ENCODE results near the gene POU3F2. TPM values are rescaled to one million over a fixed set of nuclear protein-coding genes. Genes with fewer than 3 reads are reported as not detected.

The POU3F2 gene
- total RNA-seq, 1 experiment from 2014 or later, result 0.07 TPM

GRCh38 chr6:98824162-98824901, 10.0 kb upstream of the POU3F2 start:
- Histone ChIP-seq H3K4me2 (ENCODE audit: low read length) (no peak overlapping the region), H3K27ac (ENCODE audit: low read length) (no peak overlapping the region), H4K20me1 (ENCODE audit: low read length) (no peaks in the 10 kb centered on the region), H3K9ac (ENCODE audit: low read length) (no peak overlapping the region), H3K9me2 (replicated peaks; ENCODE audit: low read length) (no peaks in the 10 kb centered on the region), H3K27me3 (ENCODE audit: low read length) (peaks cover 55% of the 10 kb centered on the region), H2AFZ (ENCODE audit: low read length) (no peak overlapping the region), H3K36me3 (ENCODE audit: low read depth, low read length) (no peaks in the 10 kb centered on the region), H3F3A (ENCODE audit: low read length, unreplicated experiment) (no peaks in the 10 kb centered on the region), H3K4me3 (ENCODE audit: low read length) (no peak overlapping the region), H3K9me3 (ENCODE audit: low read length) (no peaks in the 10 kb centered on the region), H3K4me1 (ENCODE audit: insufficient read depth, low read length) (no peaks in the 10 kb centered on the region), H3K79me2 (ENCODE audit: low read length) (no peaks in the 10 kb centered on the region)
- ChIA-PET CTCF (no interaction called here), POLR2A (ENCODE audit: unreplicated experiment) (no interaction called here)
- ATAC-seq (no peak), DNase-seq (no peak)
- intact Hi-C loops (cut with micrococcal nuclease), result no loop called here
- TF ChIP-seq EZH2phosphoT487 (IDR thresholded peaks at IDR 0.05; ENCODE audit: borderline replicate concordance, low read length), result no peak
- no peak for TF ChIP-seq EZH2 (IDR thresholded peaks at IDR 0.05; ENCODE audit: low read length, unreplicated experiment)
- TF ChIP-seq, protein P1, sequence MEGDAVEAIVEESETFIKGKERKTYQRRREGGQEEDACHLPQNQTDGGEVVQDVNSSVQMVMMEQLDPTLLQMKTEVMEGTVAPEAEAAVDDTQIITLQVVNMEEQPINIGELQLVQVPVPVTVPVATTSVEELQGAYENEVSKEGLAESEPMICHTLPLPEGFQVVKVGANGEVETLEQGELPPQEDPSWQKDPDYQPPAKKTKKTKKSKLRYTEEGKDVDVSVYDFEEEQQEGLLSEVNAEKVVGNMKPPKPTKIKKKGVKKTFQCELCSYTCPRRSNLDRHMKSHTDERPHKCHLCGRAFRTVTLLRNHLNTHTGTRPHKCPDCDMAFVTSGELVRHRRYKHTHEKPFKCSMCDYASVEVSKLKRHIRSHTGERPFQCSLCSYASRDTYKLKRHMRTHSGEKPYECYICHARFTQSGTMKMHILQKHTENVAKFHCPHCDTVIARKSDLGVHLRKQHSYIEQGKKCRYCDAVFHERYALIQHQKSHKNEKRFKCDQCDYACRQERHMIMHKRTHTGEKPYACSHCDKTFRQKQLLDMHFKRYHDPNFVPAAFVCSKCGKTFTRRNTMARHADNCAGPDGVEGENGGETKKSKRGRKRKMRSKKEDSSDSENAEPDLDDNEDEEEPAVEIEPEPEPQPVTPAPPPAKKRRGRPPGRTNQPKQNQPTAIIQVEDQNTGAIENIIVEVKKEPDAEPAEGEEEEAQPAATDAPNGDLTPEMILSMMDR (conservative IDR thresholded peaks at IDR 0.05; ENCODE audit: low read depth, low read length), result no peak
- BruUV-seq (replicated peaks), result no TSS peak

- H3K9me2 ChIP-seq (replicated peaks; ENCODE audit: low read length), result no peaks in the 10 kb centered on the region
- H3K27me3 ChIP-seq (ENCODE audit: low read length), result peaks cover 62% of the 10 kb centered on the region
- TF ChIP-seq EZH2 (IDR thresholded peaks at IDR 0.05; ENCODE audit: low read length, unreplicated experiment) (no peak), EZH2phosphoT487 (IDR thresholded peaks at IDR 0.05; ENCODE audit: borderline replicate concordance, low read length) (no peak)
- TF ChIP-seq, protein P1 (conservative IDR thresholded peaks at IDR 0.05; ENCODE audit: low read depth, low read length), result no peak
- intact Hi-C loops (cut with micrococcal nuclease), result no loop called here
- ATAC-seq, result no peak
- no peak overlapping the region for H2AFZ ChIP-seq (ENCODE audit: low read length)
- H3K4me3 ChIP-seq (ENCODE audit: low read length), result no peak overlapping the region
- no peaks in the 10 kb centered on the region for H3K36me3 ChIP-seq (ENCODE audit: low read depth, low read length)
- no peaks in the 10 kb centered on the region for H3K79me2 ChIP-seq (ENCODE audit: low read length)
- no peak overlapping the region for H3K9ac ChIP-seq (ENCODE audit: low read length)
- no peaks in the 10 kb centered on the region for H4K20me1 ChIP-seq (ENCODE audit: low read length)
- no peaks in the 10 kb centered on the region for H3K4me1 ChIP-seq (ENCODE audit: insufficient read depth, low read length)
- BruUV-seq (replicated peaks), result no TSS peak
- no peak for DNase-seq
- H3K9me3 ChIP-seq (ENCODE audit: low read length), result no peaks in the 10 kb centered on the region
- POLR2A ChIA-PET (ENCODE audit: unreplicated experiment), result no interaction called here
- H3K27ac ChIP-seq (ENCODE audit: low read length), result no peak overlapping the region
- no peaks in the 10 kb centered on the region for H3F3A ChIP-seq (ENCODE audit: low read length, unreplicated experiment)
- no peak overlapping the region for H3K4me2 ChIP-seq (ENCODE audit: low read length)
- CTCF ChIA-PET, result no interaction called here
These were observed 9.3 kb upstream of the POU3F2 start for GRCh38 chr6:98824902-98825599.

Data from PC-3 (cell line).